UCSD-AML1 (cell line): Measurements from ENCODE around the gene THYN1.
"Not testable (repeated sequence)": the region's sequence is repeated elsewhere in the genome, so short reads cannot be mapped to it uniquely, and the experiment has no call there.

Experiments used
- DNase-seq: peaks from one replicate; lab custom pipeline; 2025; ENCODE audit not compliant: unreplicated experiment; lab: John Stamatoyannopoulos, UW

The THYN1 gene

GRCh38 chr11:134275534-134276395, 22.6 kb upstream of the THYN1 start, which contains the start of gene GLB1L3:
GLB1L3 (plus strand) TSS chr11:134276379; CDS start chr11:134276741, 362 bp downstream.
- DNase-seq, result no peak

- no peak for DNase-seq
These were observed 22.0 kb upstream of the THYN1 start for GRCh38 chr11:134275188-134275533.

- no peak for DNase-seq
These were observed 20.2 kb upstream of the THYN1 start for GRCh38 chr11:134273317-134273712.

- DNase-seq, result no peak
These were observed 19.5 kb upstream of the THYN1 start for GRCh38 chr11:134272381-134273316.

- DNase-seq, result no peak
These were observed 18.8 kb upstream of the THYN1 start for GRCh38 chr11:134271978-134272377.

GRCh38 chr11:134270250-134270714, 17.1 kb upstream of the THYN1 start:
- no peak for DNase-seq

- no peak for DNase-seq
These were observed 14.8 kb upstream of the THYN1 start for GRCh38 chr11:134267966-134268365.

GRCh38 chr11:134267461-134267860, 14.3 kb upstream of the THYN1 start:
- DNase-seq, result no peak

- DNase-seq, result no peak
These were observed 13.7 kb upstream of the THYN1 start for GRCh38 chr11:134266841-134267251.

- DNase-seq, result no peak
These were observed 13.3 kb upstream of the THYN1 start for GRCh38 chr11:134266440-134266839.

GRCh38 chr11:134264966-134265764, 12.0 kb upstream of the THYN1 start:
- DNase-seq, result no peak

GRCh38 chr11:134261626-134262488, 8.7 kb upstream of the THYN1 start:
- no peak for DNase-seq

GRCh38 chr11:134260983-134261382, 7.8 kb upstream of the THYN1 start:
- no peak for DNase-seq

- no peak for DNase-seq
These were observed 7.4 kb upstream of the THYN1 start for GRCh38 chr11:134260503-134260902.

- DNase-seq, result no peak
These were observed 5.4 kb upstream of the THYN1 start for GRCh38 chr11:134258577-134258976.

- no peak for DNase-seq
These were observed 3.9 kb upstream of the THYN1 start for GRCh38 chr11:134257101-134257500.

- not testable (repeated sequence) for DNase-seq
These were observed 2.0 kb upstream of the THYN1 start for GRCh38 chr11:134255184-134255561.

GRCh38 chr11:134254433-134255183, 1.5 kb upstream of the THYN1 start:
- no peak for DNase-seq
